B cell (primary cell): ENCODE results near the gene MYH14. TPM values are rescaled to one million over a fixed set of nuclear protein-coding genes. Genes with fewer than 3 reads are reported as not detected.

Experiments
- ATAC-seq: fragments of 200-7000 bp; cut with Tn5 transposase; one replicate; pipeline ENCODE4 v1.10.0; 2021; ENCODE audit warnings: low read depth, mild to moderate bottlenecking, moderate number of reproducible peaks, moderate library complexity
- CTCF ChIA-PET: fragments of 350-600 bp; sonication (Branson Sonifier 250); formaldehyde crosslinking; loops from one replicate; lab custom pipeline; 2021; ENCODE audit warnings: antibody characterized with exemption, inconsistent platforms; lab: Charles Lee
- POLR2A ChIA-PET: fragments of 350-600 bp; sonication (Branson Sonifier 250); formaldehyde crosslinking; loops from one replicate; lab custom pipeline; 2021; ENCODE audit warnings: antibody characterized with exemption; lab: Charles Lee
- DNase-seq: peaks from one replicate; pipeline ENCODE4 v3.0.0; 2013
- H2AFZ ChIP-seq: 2 replicates; pipeline ENCODE4 v1.6.1; 2012; ENCODE audit warnings: mild to moderate bottlenecking, low read depth, low read length; ENCODE audit not compliant: insufficient read depth, poor library complexity, severe bottlenecking
- H3K27ac ChIP-seq, 2 donors: 1 replicate in 1 of 2; 2 replicates in 1 of 2; pipeline ENCODE4 v1.5.1; 2012 to 2013; ENCODE audit warnings: low read length in 2 of 2, mild to moderate bottlenecking in 2 of 2, moderate library complexity in 1 of 2
- H3K27me3 ChIP-seq, 4 experiments: fragments of 200-600 bp in 1 of 4; sonication (generic) in 1 of 4; replicated peaks in 1 of 4; 1 replicate in 2 of 4; 2 replicates in 2 of 4; pipeline versions ENCODE4 v1.6.1 to v1.7.0; 2013 to 2016; ENCODE audit warnings: low read length in 3 of 4, mild to moderate bottlenecking in 2 of 4, mixed read lengths in 1 of 4, moderate library complexity in 1 of 4; ENCODE audit not compliant: insufficient read depth in 4 of 4, control insufficient read depth in 3 of 4; ENCODE audit errors: control extremely low read depth in 1 of 4
- H3K36me3 ChIP-seq, 2 experiments: replicated peaks in 1 of 2; 1 replicate in 1 of 2; 2 replicates in 1 of 2; pipeline versions ENCODE4 v1.6.1 to v1.7.1; 2013; ENCODE audit warnings: low read length in 1 of 2; ENCODE audit not compliant: insufficient read depth in 2 of 2, control insufficient read depth in 1 of 2; ENCODE audit errors: control extremely low read depth in 1 of 2, extremely low read depth in 1 of 2
- H3K4me1 ChIP-seq, 2 donors: fragments of 200-600 bp in 1 of 2; sonication (generic) in 1 of 2; 1 replicate in 1 of 2; 2 replicates in 1 of 2; pipeline versions ENCODE4 v1.5.1 to v1.6.1; 2013 to 2017; ENCODE audit warnings: low read length in 2 of 2; ENCODE audit not compliant: control insufficient read depth in 2 of 2, insufficient read depth in 2 of 2
- H3K4me2 ChIP-seq: replicated peaks from 2 replicates; pipeline ENCODE3; 2012; ENCODE audit warnings: mild to moderate bottlenecking, low read depth, low read length; ENCODE audit not compliant: poor library complexity, severe bottlenecking
- H3K4me3 ChIP-seq, 5 experiments: fragments of 200-600 bp in 1 of 5; sonication (generic) in 1 of 5; 1 replicate in 3 of 5; 2 replicates in 2 of 5; pipeline versions ENCODE4 v1.5.1 to v1.7.0; 2011 to 2016; ENCODE audit warnings: low read length in 4 of 5, mild to moderate bottlenecking in 4 of 5, low read depth in 2 of 5, control low read depth in 1 of 5, moderate library complexity in 1 of 5; ENCODE audit not compliant: insufficient read depth in 1 of 5; ENCODE audit errors: control extremely low read depth in 1 of 5, extremely low read depth in 1 of 5
- H3K79me2 ChIP-seq: fragments of 200-600 bp; sonication (generic); one replicate; pipeline ENCODE4 v1.6.0; 2016; ENCODE audit warnings: low read length; ENCODE audit not compliant: control insufficient read depth, insufficient read depth
- H3K9ac ChIP-seq: fragments of 200-600 bp; sonication (generic); 2 replicates; pipeline ENCODE4 v1.6.1; 2017; ENCODE audit warnings: mild to moderate bottlenecking, low read length, moderate library complexity
- H3K9me3 ChIP-seq, 3 donors: one replicate each; pipeline versions ENCODE4 v1.6.1 to v1.7.1; 2013; ENCODE audit warnings: low read length in 2 of 3; ENCODE audit not compliant: control insufficient read depth in 2 of 3, insufficient read depth in 1 of 3; ENCODE audit errors: control extremely low read depth in 1 of 3
- H4K20me1 ChIP-seq: 2 replicates; pipeline ENCODE4 v1.6.0; 2012; ENCODE audit warnings: mild to moderate bottlenecking, low read length; ENCODE audit not compliant: insufficient read depth, control insufficient read depth, poor library complexity, severe bottlenecking
- H3K27ac Mint-ChIP-seq: one replicate; pipeline ENCODE4 v1.8.0; 2021; ENCODE audit warnings: mixed read lengths
- H3K27me3 Mint-ChIP-seq: one replicate; pipeline ENCODE4 v1.8.0; 2021; ENCODE audit warnings: mixed read lengths
- H3K4me1 Mint-ChIP-seq: one replicate; pipeline ENCODE4 v1.8.0; 2021; ENCODE audit warnings: mixed read lengths
- H3K4me3 Mint-ChIP-seq: one replicate; pipeline ENCODE4 v1.8.0; 2021; ENCODE audit warnings: mixed read lengths
- H3K9me3 Mint-ChIP-seq: one replicate; pipeline ENCODE4 v1.8.0; 2022; ENCODE audit warnings: mixed read lengths; ENCODE audit not compliant: insufficient read depth
- CTCF ChIP-seq: fragments of 200-600 bp; IDR thresholded peaks from one replicate; pipeline ENCODE4 v1.8.0; 2022; ENCODE audit warnings: antibody characterized with exemption, mild to moderate bottlenecking
- EZH2 ChIP-seq: IDR thresholded peaks from 2 replicates; pipeline ENCODE4 v1.6.1; 2012; ENCODE audit warnings: borderline replicate concordance, low read depth, mild to moderate bottlenecking, moderate library complexity, low read length; ENCODE audit not compliant: insufficient read depth, poor library complexity, severe bottlenecking
- WGBS: methylation state at CpG from one replicate; pipeline ENCODE4 v1.1.5; 2013; ENCODE audit warnings: missing lambda C conversion rate; ENCODE audit not compliant: insufficient coverage; 5-methylcytosine and 5-hydroxymethylcytosine counted together
- intact Hi-C: fragments of 100-400 bp; cut with micrococcal nuclease; formaldehyde crosslinking; loops from one replicate; pipeline ENCODE4 v1.10.0; 2022
- polyA plus RNA-seq: library from polyadenylated mRNA; depleted of rRNA; stranded (reverse); fragments of >200 nt; gene quantifications from 2 replicates; pipeline ENCODE4 v1.2.3, GENCODE V29; 2012
- total RNA-seq, 2 donors: library from RNA; stranded (reverse); fragments of 120-200 nt in 1 of 2; gene quantifications; 1 replicate in 1 of 2; 2 replicates in 1 of 2; pipeline versions ENCODE4 v1.2.3 to v1.2.4, GENCODE V29; 2013 to 2022

The MYH14 gene
- total and polyA plus RNA-seq, 2 donors (not counting 1 experiment from before 2014, with no cell fraction given), result not detected

GRCh38 chr19:50281491-50281890 is 78.1 kb downstream of the MYH14 start:
- WGBS, result 92% methylated on average over 14 of the region's 22 CpGs
- H3K27me3 ChIP-seq, result peaks cover 0 to 4% (median 0%) of the 10 kb centered on the region in 4 experiments
- no peak overlapping the region for H2AFZ ChIP-seq
- TF ChIP-seq EZH2 (no peak), CTCF (no peak)
- Mint-ChIP-seq H3K27ac (no peak overlapping the region), H3K9me3 (peaks cover 4% of the 10 kb centered on the region), H3K4me3 (no peak overlapping the region), H3K4me1 (no peaks in the 10 kb centered on the region), H3K27me3 (peaks cover 13% of the 10 kb centered on the region)
- no peak overlapping the region for H3K27ac ChIP-seq
- no peaks in the 10 kb centered on the region for H3K36me3 ChIP-seq
- H3K4me3 ChIP-seq, result no peak overlapping the region
- H3K79me2 ChIP-seq, result no peaks in the 10 kb centered on the region
- ATAC-seq, result no peak
- no peak for DNase-seq
- H3K4me1 ChIP-seq, result no peaks in the 10 kb centered on the region
- H3K9me3 ChIP-seq, result peaks cover 2 to 12% (median 12%) of the 10 kb centered on the region in 3 donors
- no peaks in the 10 kb centered on the region for H4K20me1 ChIP-seq
- no peak overlapping the region for H3K9ac ChIP-seq
- no peak overlapping the region for H3K4me2 ChIP-seq
- POLR2A ChIA-PET, result no interaction called here
- intact Hi-C loops, result no loop called here
- CTCF ChIA-PET, result interaction anchor here (1.6 kb wide), 1 partner anchor 15 kb away, joined by 4 read pairs; no protein-coding TSS in a partner anchor

DNA sequence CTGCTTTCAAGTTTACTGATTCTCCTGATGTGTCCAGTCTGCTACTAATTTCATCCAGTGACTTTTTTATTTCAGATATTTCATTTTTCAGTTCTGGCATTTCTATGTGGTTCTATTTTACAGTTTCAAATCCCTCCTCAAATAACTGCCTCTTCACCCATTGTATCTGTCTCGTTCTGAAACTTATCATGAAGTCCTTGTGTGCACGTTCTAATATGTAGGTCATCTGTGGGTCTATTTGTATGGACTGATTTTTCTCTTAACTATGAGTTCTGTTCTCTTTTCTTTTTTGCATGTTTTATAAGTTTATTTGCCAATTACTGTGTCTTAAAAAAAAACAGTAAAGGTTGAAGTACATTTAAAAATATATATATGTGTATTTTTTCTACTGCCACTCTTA is 82.4 kb downstream of the MYH14 start:
- ATAC-seq (no peak), DNase-seq (no peak)
- Histone ChIP-seq H4K20me1 (no peaks in the 10 kb centered on the region), H3K27ac (no peak overlapping the region), H3K9me3 (peaks cover 2 to 43% (median 21%) of the 10 kb centered on the region in 3 donors), H3K36me3 (no peaks in the 10 kb centered on the region), H3K9ac (no peak overlapping the region), H2AFZ (no peak overlapping the region), H3K4me1 (no peaks in the 10 kb centered on the region), H3K4me3 (no peak overlapping the region), H3K79me2 (no peaks in the 10 kb centered on the region), H3K27me3 (peaks cover 0 to 24% (median 4%) of the 10 kb centered on the region in 4 experiments), H3K4me2 (no peak overlapping the region)
- Mint-ChIP-seq H3K9me3 (peaks cover 17% of the 10 kb centered on the region), H3K4me3 (no peak overlapping the region), H3K27ac (no peak overlapping the region), H3K4me1 (no peaks in the 10 kb centered on the region), H3K27me3 (peaks cover 39% of the 10 kb centered on the region)
- POLR2A ChIA-PET, result no interaction called here
- no CpG with 5 or more reads among the region's 2 CpGs for WGBS
- CTCF ChIA-PET, result no interaction called here
- intact Hi-C loops, result no loop called here
- TF ChIP-seq EZH2 (no peak), CTCF (no peak)
